Ureter (tissue), 1 donor: ENCODE data around the gene DIRAS1. TPM values are rescaled to one million over a fixed set of nuclear protein-coding genes. Genes with fewer than 3 reads are reported as not detected.
"Not testable (repeated sequence)": the region's sequence is repeated elsewhere in the genome, so short reads cannot be mapped to it uniquely, and the experiment has no call there.

Experiments used
- DNase-seq: peaks from one replicate; pipeline ENCODE4 v3.0.0-alpha.2; 2020; ENCODE audit warnings: low spot score
- total RNA-seq: library from RNA; stranded (reverse); gene quantifications from one replicate; pipeline ENCODE4 v1.2.4, GENCODE V29; 2023
- donor health status: DM: yes; HTN: yes; CAD: no.

The DIRAS1 gene
- total RNA-seq, 1 donor from 2014 or later = 1.6 TPM

DNA sequence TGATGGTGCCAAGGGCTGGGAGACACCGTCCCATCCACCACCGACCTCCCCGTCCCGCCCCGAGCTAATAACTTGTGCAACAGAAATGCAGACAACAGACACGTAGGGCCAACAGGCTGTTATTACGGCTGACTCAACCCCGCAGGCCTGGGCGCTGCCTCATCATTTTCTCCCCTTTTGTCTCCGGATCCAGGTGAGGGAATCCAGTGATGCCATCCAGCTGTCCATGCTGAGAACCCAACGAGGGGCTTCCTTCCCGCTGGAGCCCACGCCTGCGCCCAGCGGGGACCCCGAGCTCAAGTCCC is 6.4 kb upstream of the DIRAS1 start:
- DNase-seq = no peak

GRCh38 chr19:2726904-2727639 is 5.9 kb upstream of the DIRAS1 start:
- no peak for DNase-seq

DNA sequence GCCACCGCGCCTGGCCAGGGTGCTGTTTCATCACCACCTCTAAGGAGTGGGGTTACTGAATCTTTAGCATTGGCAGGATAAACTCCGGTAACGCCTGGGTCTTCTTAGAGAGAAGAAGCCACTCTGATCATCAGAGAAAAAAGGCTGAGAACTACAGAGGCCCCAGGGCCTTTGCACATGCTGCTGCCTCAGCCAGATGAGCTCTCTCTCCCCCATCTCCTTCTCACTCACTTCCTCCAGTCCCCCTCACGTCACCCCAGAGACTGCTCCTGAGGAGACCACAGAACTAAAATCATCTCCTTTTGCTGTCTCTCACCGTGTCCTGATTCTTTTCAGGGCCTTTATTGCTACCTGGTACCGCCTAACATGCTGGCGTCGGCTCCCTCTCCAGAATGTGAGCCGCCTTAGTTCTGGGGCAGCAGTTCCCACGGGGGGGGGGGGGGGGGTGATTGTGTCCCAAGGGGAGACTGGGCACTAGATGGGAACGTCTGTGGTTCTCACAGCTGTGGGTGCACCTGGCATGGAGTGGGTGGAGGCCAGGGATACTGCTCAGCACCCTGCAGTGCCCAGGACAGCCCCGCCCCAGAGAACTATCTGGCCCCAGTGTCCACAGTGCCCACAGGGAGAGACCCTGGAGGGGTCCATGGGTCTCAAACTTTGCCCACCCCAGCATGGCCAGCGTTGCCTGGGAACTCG is 5.1 kb upstream of the DIRAS1 start:
- DNase-seq = no peak

DNA sequence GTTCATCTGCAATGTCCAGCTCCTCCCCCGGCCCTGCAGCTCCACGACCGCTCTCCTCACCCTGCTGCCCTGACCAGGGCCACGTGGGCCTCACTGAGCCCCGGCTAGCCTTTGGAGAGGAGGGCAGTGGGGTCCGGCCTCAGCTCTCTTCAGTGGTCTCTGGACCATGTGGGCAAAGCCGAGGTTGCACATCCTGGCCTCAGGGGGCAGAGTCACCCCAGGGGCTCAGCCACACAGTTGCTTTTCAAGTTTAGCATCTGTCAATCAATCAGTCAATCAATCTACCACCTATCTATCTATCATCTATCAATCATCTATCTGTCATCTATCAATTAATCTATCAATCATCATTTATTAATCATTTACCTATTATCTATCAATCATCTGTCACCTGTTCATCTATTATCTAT is 3.0 kb upstream of the DIRAS1 start:
- no peak for DNase-seq

DNA sequence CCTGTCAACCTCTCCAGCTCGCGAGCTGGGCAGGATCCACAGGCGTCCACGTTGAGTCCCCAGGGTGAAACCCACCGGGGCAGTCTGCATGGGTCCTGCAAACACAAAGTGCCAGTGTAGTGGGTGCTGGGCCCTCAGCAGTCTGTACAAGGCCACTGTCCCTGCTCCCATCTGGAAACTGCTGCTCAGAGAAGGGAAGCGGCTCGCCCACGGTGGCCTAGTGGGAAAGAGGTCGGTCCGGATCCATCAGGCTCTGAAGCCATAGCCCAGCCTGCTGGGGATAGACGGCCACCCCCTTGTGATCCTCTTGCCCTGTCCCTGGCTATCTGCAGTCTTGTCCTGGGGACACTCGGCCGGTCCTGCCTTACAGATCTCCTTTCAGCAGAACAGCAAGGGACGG is 2.6 kb upstream of the DIRAS1 start:
- DNase-seq = no peak

GRCh38 chr19:2723345-2723715 is 2.2 kb upstream of the DIRAS1 start:
- no peak for DNase-seq

DNA sequence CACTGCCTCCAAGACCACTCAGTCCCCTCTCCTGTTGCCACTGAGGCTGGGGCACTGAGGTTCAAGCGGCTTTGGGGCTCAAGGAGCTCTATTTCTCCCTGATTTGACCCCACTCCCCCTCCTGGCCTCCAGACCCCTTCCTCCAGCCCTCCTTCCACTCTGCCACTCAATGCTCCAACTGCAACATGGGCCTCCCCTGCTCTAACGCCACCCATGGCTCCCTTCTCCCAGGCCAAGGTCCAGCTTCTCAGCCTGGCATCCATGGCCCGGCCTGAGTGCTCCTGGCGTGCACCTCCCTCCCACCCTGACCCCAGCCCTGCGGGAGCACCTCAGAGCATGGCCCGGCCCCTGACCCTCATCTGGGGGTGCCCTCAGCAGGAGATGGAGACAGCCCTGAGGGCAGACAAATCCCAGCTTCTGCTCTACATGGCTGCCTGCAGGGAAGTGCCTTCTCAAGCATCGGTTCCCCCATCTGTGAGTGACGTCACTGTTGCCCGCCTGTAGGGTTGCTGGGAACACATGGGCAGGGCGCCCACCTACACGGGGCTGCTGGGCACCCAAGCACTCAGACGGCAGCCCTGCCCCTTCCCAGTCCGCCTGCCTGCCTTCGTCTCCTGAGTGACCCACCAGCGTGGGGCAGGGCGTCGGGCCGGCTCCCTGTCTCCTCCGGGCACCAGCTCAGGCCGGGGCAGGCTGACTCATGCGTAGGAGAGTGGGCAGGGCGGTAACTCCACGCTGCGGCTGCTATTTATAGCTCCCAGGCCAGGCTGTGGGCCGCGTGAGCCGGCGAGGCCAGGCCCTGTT is 1.6 kb upstream of the DIRAS1 start:
- no peak for DNase-seq

DNA sequence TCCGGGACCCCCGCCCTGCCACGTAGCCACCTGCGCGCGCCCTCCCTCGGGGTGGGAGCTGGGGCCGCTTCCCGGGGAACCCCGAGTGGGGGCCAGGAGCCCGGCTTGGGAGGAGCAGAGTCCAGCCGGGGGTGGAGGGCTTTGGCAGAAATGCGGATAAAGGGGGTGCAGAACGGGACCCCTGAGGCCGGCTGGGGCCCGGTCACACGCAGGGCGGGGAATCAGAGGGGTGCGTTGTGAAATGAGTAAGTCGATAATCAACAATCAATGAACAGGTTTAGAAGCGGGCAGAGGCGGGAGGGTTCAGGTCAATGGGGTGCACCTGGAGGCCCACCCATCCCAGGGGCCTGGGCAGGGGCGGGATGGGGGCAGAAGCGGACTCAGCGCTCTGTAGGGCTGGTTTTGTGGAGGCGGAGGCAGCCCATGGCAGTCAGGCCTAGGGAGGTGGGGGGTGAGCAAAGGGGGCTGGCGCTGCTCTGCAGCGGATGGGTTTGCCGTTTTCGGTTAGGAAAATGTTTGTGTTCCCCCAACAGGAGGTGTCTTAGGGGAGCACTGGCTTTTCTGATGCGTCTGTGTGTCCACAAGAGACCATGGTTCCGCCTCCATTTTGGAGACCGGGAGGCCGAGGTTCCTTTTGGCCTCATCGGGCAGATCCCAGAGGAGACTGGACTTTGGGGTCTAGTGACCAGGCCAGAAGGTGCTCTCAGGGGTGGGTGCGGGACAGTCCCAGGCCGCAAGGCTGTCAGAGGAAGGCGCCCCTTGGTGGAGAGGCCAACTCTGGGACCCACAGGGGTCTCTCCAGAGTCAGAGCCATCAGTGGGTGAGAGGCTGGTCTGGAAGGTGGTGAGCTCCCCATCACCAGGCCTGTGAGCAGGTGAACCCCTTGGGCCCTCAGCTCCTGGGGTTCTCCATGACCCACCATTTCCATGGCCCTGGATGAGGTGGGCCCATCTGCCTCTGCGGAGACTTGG is 683 bp upstream of the DIRAS1 start:
- DNase-seq = no peak

DNA sequence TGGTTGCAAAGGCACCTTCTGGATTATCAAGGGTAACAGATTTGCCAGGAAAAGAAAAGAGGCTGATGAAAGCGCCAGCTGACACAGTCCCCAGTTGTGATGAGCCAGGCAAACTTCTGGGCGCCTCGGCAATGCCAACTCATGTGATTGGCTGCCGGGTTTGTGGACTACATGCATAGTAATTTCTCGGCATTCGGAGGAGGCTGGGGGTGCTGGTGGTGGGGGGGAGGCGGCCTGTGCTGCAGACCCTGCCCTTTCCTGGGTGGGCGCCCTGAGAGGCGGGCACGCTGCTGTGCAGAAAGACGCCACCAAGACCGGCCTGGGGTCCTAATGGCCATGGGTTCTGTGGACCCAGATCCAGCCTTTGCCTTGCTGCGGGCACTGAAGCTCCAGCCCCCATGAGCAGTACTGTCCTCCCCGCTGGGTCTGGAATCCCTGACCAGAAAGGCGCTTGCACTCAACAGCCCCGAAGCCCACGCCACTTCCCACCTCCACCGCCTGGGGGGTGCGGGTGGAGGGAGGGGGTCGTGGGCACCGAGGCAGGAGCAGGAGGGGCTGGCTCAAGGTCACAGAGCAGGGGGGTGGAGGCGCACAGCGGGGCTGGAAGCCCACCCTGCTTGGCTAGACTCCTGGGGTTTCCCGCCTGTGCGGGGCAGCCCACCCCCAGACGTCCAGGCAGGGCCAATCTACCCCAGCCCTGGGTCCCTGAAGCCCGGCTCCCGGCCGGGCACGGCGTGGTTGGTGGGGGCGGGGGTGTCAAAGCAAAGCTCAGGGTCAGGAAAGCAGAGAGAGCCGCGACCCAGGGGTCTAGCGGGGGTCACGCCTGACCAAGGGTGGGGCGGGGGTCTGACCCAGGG is 1.0 kb downstream of the DIRAS1 start:
- DNase-seq = no peak

- no peak for DNase-seq
Observed at GRCh38 chr19:2719232-2719735, 1.9 kb downstream of the DIRAS1 start.

DNA sequence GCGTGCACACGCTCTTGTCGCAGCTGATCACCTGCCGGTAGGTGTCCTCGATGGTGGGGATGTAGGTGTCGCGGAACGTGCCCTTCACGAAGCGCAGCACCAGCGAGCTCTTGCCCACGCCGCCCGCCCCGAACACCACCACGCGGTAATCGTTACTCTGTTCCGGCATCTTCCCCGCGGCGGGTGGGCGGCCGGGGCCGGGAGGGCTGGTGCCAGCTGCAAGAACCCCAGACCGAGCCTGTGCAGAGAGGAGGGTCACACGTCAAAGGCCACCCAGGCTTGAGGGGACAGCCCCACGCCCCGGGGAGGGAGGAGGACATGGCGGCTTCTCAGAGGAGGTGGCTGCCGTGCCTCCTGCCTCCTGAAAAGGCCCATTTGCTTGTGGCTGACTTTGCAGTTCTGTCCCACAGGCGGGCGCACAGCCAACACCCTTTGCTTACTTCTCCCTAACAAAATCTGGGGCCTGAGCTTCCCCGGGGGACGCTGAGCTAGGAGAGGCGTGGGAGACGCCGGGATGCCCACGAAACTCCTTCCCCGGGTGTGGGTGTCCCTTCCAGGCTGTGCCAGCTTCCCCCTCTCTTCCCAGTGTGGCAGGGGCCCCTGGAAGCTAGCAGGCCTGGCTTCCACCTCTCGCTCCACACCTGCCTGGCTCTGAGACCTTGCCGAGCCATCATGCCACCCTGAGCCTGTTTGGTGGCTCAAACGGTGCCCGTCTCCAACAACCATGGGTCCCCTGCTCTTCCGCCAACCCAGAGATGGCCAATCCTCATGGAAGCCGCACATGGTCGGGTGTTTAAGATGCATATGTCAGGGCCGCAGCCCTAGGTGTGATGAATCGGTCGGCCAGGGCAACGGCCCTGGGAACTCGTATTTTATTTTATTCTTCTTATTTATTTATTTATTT is 3.3 kb downstream of the DIRAS1 start:
- no peak for DNase-seq

- DNase-seq = no peak
Observed at GRCh38 chr19:2716722-2717637, 4.2 kb downstream of the DIRAS1 start.

- no peak for DNase-seq
Observed at GRCh38 chr19:2716275-2716650, 4.9 kb downstream of the DIRAS1 start.

GRCh38 chr19:2715470-2716274 is 5.5 kb downstream of the DIRAS1 start:
- DNase-seq = no peak

GRCh38 chr19:2714531-2715269 is 6.5 kb downstream of the DIRAS1 start:
- no peak for DNase-seq

- not testable (repeated sequence) for DNase-seq
Observed at GRCh38 chr19:2714102-2714501, 7.1 kb downstream of the DIRAS1 start.

DNA sequence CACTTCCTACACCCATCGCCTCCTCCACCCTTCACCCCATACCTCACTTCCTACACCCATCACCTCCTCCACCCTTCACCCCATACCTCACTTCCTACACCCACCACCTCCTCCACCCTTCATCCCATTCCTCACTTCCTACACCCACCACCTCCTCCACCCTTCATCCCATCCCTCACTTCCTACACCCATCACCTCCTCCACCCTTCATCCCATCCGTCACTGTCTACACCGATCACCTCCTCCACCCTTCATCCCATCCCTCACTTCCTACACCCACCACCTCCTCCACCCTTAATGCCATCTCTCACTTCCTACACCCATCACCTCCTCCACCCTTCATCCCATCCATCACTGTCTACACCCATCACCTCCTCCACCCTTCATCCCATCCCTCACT is 8.0 kb downstream of the DIRAS1 start:
- not testable (repeated sequence) for DNase-seq
